ENCODE data around the gene CIAO2A.
A peak's percentile ranks its signal among the peaks of the same experiment; 100 is the strongest.

CIAO2A gene

DNA sequence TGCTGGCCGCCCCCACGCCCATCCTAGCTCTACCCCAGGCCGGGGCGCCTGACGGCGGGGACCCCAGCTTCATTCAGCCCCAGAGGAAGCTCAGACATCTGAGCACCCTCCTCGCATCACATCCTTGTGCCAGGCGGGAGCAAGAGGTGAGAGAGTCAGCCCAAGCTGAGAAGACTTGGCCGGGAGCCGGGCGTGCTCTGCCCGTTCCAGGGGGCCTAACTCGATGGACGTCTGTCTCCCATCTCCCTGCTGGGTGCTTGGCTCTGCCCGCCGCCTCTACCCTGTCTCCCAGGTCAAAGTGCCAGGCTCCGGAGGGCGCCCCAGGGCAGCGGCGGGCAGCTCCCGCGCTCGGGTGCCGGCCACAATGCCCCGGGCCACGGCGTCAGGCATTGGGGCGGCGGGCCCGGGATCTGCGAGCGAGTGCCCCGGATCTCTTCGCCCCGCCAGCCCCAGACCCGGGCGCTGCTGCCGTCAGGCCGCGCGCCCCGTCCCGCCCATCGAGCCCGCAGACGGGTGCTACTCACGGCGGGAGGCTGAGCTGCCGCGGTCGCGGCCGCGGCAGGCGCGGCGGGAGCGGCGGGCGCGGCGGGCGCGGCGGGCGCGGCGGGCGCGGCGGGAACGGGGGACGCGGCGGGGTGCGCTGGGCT, 47.7 kb downstream of the CIAO2A start:
- H3K4me3 ChIP-seq (ENCODE audit: low read depth in 1 of 2, low read length in 2 of 2): peak overlapping the region in 1 of 2 experiments; percentile 38; a peak in 1 of 4 replicates
- peaks cover 40% of the 10 kb centered on the region for H3K27me3 ChIP-seq (ENCODE audit: insufficient read depth, low read length, poor library complexity)
- no peaks in the 10 kb centered on the region for H3K36me3 ChIP-seq (ENCODE audit: insufficient read depth, low read length)
- peaks cover 5% of the 10 kb centered on the region; the same call in 1 of the 2 replicates for H3K4me1 ChIP-seq (ENCODE audit: insufficient read depth, low read length)
- no peak overlapping the region for H3K27ac ChIP-seq (ENCODE audit: low read length)
- no peak overlapping the region for H3K9ac ChIP-seq (ENCODE audit: low read depth, low read length)
- H2AFZ ChIP-seq (ENCODE audit: low read depth, low read length): no peak overlapping the region
- peak overlapping the region; percentile 56 for H3K4me2 ChIP-seq (ENCODE audit: insufficient read depth, low read length)
- ATAC-seq (ENCODE audit: insufficient read depth, low read depth): no peak
- H3K9me3 ChIP-seq (ENCODE audit: insufficient read depth, low read length, severe bottlenecking): no peaks in the 10 kb centered on the region
- no peak for DNase-seq
- H4K20me1 ChIP-seq (ENCODE audit: insufficient read depth, low read length): no peaks in the 10 kb centered on the region
- no peaks in the 10 kb centered on the region for H3K79me2 ChIP-seq (ENCODE audit: insufficient read depth, low read length)
- TF ChIP-seq EZH2 (IDR thresholded peaks at IDR 0.05; ENCODE audit: borderline replicate concordance, low read depth, low read length, severe bottlenecking): no peak
- TF ChIP-seq, protein P1, sequence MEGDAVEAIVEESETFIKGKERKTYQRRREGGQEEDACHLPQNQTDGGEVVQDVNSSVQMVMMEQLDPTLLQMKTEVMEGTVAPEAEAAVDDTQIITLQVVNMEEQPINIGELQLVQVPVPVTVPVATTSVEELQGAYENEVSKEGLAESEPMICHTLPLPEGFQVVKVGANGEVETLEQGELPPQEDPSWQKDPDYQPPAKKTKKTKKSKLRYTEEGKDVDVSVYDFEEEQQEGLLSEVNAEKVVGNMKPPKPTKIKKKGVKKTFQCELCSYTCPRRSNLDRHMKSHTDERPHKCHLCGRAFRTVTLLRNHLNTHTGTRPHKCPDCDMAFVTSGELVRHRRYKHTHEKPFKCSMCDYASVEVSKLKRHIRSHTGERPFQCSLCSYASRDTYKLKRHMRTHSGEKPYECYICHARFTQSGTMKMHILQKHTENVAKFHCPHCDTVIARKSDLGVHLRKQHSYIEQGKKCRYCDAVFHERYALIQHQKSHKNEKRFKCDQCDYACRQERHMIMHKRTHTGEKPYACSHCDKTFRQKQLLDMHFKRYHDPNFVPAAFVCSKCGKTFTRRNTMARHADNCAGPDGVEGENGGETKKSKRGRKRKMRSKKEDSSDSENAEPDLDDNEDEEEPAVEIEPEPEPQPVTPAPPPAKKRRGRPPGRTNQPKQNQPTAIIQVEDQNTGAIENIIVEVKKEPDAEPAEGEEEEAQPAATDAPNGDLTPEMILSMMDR (IDR thresholded peaks at IDR 0.05; ENCODE audit: borderline replicate concordance, extremely low read depth, low read length, poor library complexity, severe bottlenecking): no peak

- peaks cover 5% of the 10 kb centered on the region; the same call in 1 of the 2 replicates for H3K4me1 ChIP-seq (ENCODE audit: insufficient read depth, low read length)
- TF ChIP-seq EZH2 (IDR thresholded peaks at IDR 0.05; ENCODE audit: borderline replicate concordance, low read depth, low read length, severe bottlenecking): no peak
- TF ChIP-seq, protein P1 (IDR thresholded peaks at IDR 0.05; ENCODE audit: borderline replicate concordance, extremely low read depth, low read length, poor library complexity, severe bottlenecking): no peak
- H3K4me3 ChIP-seq (ENCODE audit: low read depth in 1 of 2, low read length in 2 of 2): no peak overlapping the region
- DNase-seq (no peak), ATAC-seq (ENCODE audit: insufficient read depth, low read depth) (no peak)
- H2AFZ ChIP-seq (ENCODE audit: low read depth, low read length): no peak overlapping the region
- H3K36me3 ChIP-seq (ENCODE audit: insufficient read depth, low read length): no peaks in the 10 kb centered on the region
- H4K20me1 ChIP-seq (ENCODE audit: insufficient read depth, low read length): no peaks in the 10 kb centered on the region
- no peak overlapping the region for H3K4me2 ChIP-seq (ENCODE audit: insufficient read depth, low read length)
- no peaks in the 10 kb centered on the region for H3K79me2 ChIP-seq (ENCODE audit: insufficient read depth, low read length)
- peaks cover 40% of the 10 kb centered on the region for H3K27me3 ChIP-seq (ENCODE audit: insufficient read depth, low read length, poor library complexity)
- no peaks in the 10 kb centered on the region for H3K9me3 ChIP-seq (ENCODE audit: insufficient read depth, low read length, severe bottlenecking)
- no peak overlapping the region for H3K9ac ChIP-seq (ENCODE audit: low read depth, low read length)
- H3K27ac ChIP-seq (ENCODE audit: low read length): no peak overlapping the region
These were observed 48.6 kb downstream of the CIAO2A start for GRCh38 chr15:64045101-64045435.

DNA sequence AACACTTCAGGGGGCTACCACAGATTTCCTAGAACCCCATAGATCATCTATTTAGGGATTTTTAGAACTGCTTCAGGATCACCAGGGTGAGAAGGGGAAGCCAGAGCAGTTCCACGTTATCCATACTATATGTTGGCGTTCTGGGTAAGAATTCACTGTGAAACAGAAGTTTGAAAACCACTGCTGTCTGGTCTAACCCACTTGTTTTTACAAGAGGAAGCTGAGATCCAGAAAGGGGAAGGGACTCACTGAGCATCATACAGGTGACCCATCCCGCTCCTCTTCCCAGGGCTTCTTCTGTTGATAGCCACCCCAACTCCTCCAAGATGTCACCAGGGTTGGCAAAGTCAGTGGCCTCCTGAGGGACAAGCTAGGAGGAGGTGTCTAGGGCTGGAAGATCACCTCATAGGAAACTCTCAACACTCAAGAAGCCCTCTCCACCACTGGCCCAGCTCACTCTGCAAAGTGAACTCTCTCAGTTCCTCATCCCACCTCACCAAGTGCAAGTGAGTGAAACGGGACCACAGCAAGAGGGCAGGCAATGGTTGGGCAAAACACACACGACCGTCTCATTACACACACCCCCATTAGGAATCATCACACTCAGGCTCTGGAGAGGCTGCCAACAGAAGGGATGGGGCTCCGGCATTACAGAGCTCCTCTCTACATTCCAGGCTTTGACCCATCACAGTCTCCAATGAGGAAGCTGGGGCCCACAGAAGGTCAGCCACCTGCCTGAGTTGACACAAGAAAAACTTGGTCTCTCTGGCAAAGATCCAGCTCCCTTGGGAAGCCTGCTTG, 49.1 kb downstream of the CIAO2A start:
- H3K4me1 ChIP-seq (ENCODE audit: insufficient read depth, low read length): peaks cover 5% of the 10 kb centered on the region; the same call in 1 of the 2 replicates
- H4K20me1 ChIP-seq (ENCODE audit: insufficient read depth, low read length): no peaks in the 10 kb centered on the region
- H3K4me3 ChIP-seq (ENCODE audit: low read depth in 1 of 2, low read length in 2 of 2): no peak overlapping the region
- H3K27me3 ChIP-seq (ENCODE audit: insufficient read depth, low read length, poor library complexity): peaks cover 40% of the 10 kb centered on the region
- H3K9me3 ChIP-seq (ENCODE audit: insufficient read depth, low read length, severe bottlenecking): no peaks in the 10 kb centered on the region
- no peak overlapping the region for H2AFZ ChIP-seq (ENCODE audit: low read depth, low read length)
- no peak overlapping the region for H3K27ac ChIP-seq (ENCODE audit: low read length)
- DNase-seq (no peak), ATAC-seq (ENCODE audit: insufficient read depth, low read depth) (no peak)
- TF ChIP-seq, protein P1 (IDR thresholded peaks at IDR 0.05; ENCODE audit: borderline replicate concordance, extremely low read depth, low read length, poor library complexity, severe bottlenecking): no peak
- TF ChIP-seq EZH2 (IDR thresholded peaks at IDR 0.05; ENCODE audit: borderline replicate concordance, low read depth, low read length, severe bottlenecking): no peak
- H3K4me2 ChIP-seq (ENCODE audit: insufficient read depth, low read length): no peak overlapping the region
- H3K79me2 ChIP-seq (ENCODE audit: insufficient read depth, low read length): no peaks in the 10 kb centered on the region
- H3K36me3 ChIP-seq (ENCODE audit: insufficient read depth, low read length): no peaks in the 10 kb centered on the region
- no peak overlapping the region for H3K9ac ChIP-seq (ENCODE audit: low read depth, low read length)
